ENCODE data around the gene VWA8.
"Not testable (repeated sequence)": the region's sequence is repeated elsewhere in the genome, so short reads cannot be mapped to it uniquely, and the experiment has no call there.

The VWA8 gene

GRCh38 chr13:41928323-41928722, 32.6 kb downstream of the VWA8 start:
- DNase-seq (ENCODE audit: low read depth in 3 of 3, low spot score in 1 of 3) = no peak

GRCh38 chr13:41925014-41925413, 35.9 kb downstream of the VWA8 start:
- DNase-seq (ENCODE audit: low read depth in 3 of 3, low spot score in 1 of 3) = no peak

- not testable (repeated sequence) for DNase-seq (ENCODE audit: low read depth in 3 of 3, low spot score in 1 of 3)
These were observed 38.0 kb downstream of the VWA8 start for GRCh38 chr13:41922894-41923293.

GRCh38 chr13:41919741-41920487, 41.0 kb downstream of the VWA8 start:
- no peak for DNase-seq (ENCODE audit: low read depth in 3 of 3, low spot score in 1 of 3)

- DNase-seq (ENCODE audit: low read depth in 3 of 3, low spot score in 1 of 3) = no peak
These were observed 41.7 kb downstream of the VWA8 start for GRCh38 chr13:41919031-41919740.

GRCh38 chr13:41917641-41918040, 43.3 kb downstream of the VWA8 start:
- no peak for DNase-seq (ENCODE audit: low read depth in 3 of 3, low spot score in 1 of 3)

GRCh38 chr13:41916173-41916954, 44.5 kb downstream of the VWA8 start:
- DNase-seq (ENCODE audit: low read depth in 3 of 3, low spot score in 1 of 3) = no peak

- no peak for DNase-seq (ENCODE audit: low read depth in 3 of 3, low spot score in 1 of 3)
These were observed 45.8 kb downstream of the VWA8 start for GRCh38 chr13:41915081-41915480.

- DNase-seq (ENCODE audit: low read depth in 3 of 3, low spot score in 1 of 3) = no peak
These were observed 46.4 kb downstream of the VWA8 start for GRCh38 chr13:41914552-41914951.

GRCh38 chr13:41909506-41909905, 51.4 kb downstream of the VWA8 start:
- no peak for DNase-seq (ENCODE audit: low read depth in 3 of 3, low spot score in 1 of 3)

- no peak for DNase-seq (ENCODE audit: low read depth in 3 of 3, low spot score in 1 of 3)
These were observed 55.2 kb downstream of the VWA8 start for GRCh38 chr13:41905600-41906254.

GRCh38 chr13:41900918-41901317, 60.0 kb downstream of the VWA8 start:
- no peak for DNase-seq (ENCODE audit: low read depth in 3 of 3, low spot score in 1 of 3)

GRCh38 chr13:41898411-41898810, 62.5 kb downstream of the VWA8 start:
- not testable (repeated sequence) for DNase-seq (ENCODE audit: low read depth in 3 of 3, low spot score in 1 of 3)

GRCh38 chr13:41897126-41897525, 63.8 kb downstream of the VWA8 start:
- no peak for DNase-seq (ENCODE audit: low read depth in 3 of 3, low spot score in 1 of 3)

- DNase-seq (ENCODE audit: low read depth in 3 of 3, low spot score in 1 of 3) = no peak
These were observed 65.4 kb downstream of the VWA8 start for GRCh38 chr13:41895478-41895877.

- no peak for DNase-seq (ENCODE audit: low read depth in 3 of 3, low spot score in 1 of 3)
These were observed 69.8 kb downstream of the VWA8 start for GRCh38 chr13:41891119-41891518.

- no peak for DNase-seq (ENCODE audit: low read depth in 3 of 3, low spot score in 1 of 3)
These were observed 77.8 kb downstream of the VWA8 start for GRCh38 chr13:41883147-41883546.

GRCh38 chr13:41881890-41882289, 79.0 kb downstream of the VWA8 start:
- DNase-seq (ENCODE audit: low read depth in 3 of 3, low spot score in 1 of 3) = not testable (repeated sequence)

GRCh38 chr13:41880966-41881365, 79.9 kb downstream of the VWA8 start:
- DNase-seq (ENCODE audit: low read depth in 3 of 3, low spot score in 1 of 3) = no peak

GRCh38 chr13:41864658-41865057, 96.3 kb downstream of the VWA8 start:
- no peak for DNase-seq (ENCODE audit: low read depth in 3 of 3, low spot score in 1 of 3)

GRCh38 chr13:41862659-41863058, 98.2 kb downstream of the VWA8 start:
- not testable (repeated sequence) for DNase-seq (ENCODE audit: low read depth in 3 of 3, low spot score in 1 of 3)
